H1 (cell line): Measurements from ENCODE around the gene PIMREG.

Experiments used
- CEBPB ChIP-seq: IDR thresholded peaks from 2 replicates; pipeline ENCODE4 v1.6.1; 2012; ENCODE audit warnings: low read depth, low read length
- CTCF ChIP-seq, 3 experiments: IDR thresholded peaks; 1 replicate in 2 of 3; 2 replicates in 1 of 3; pipeline versions ENCODE4 v1.5.1 to v1.6.1; 2011; ENCODE audit warnings: low read length in 3 of 3, mild to moderate bottlenecking in 3 of 3, inconsistent platforms in 2 of 3, low read depth in 1 of 3, moderate library complexity in 1 of 3; ENCODE audit not compliant: insufficient read depth in 1 of 3; ENCODE audit errors: control extremely low read depth in 1 of 3
- TEAD4 ChIP-seq: IDR thresholded peaks from 2 replicates; pipeline ENCODE4 v1.6.1; 2012; ENCODE audit warnings: low read depth, low read length, inconsistent platforms, mixed read lengths

- TF ChIP-seq TEAD4 (no peak), CEBPB (no peak), CTCF (IDR thresholded peaks at IDR 0.05; ENCODE audit: control extremely low read depth in 1 of 3, insufficient read depth in 1 of 3, low read depth in 1 of 3, low read length in 3 of 3) (no peak)
Measured at GRCh38 chr17:6457688-6458459, 13.6 kb downstream of the PIMREG start.
